H9 (cell line): ENCODE results near the gene SCP2. TPM values are rescaled to one million over a fixed set of nuclear protein-coding genes. Genes with fewer than 3 reads are reported as not detected.
A peak's percentile ranks its signal among the peaks of the same experiment; 100 is the strongest.

Experiments
- DNase-seq: peaks from one replicate; pipeline ENCODE4 v3.0.0-alpha.2; 2017
- H2AFZ ChIP-seq: one replicate; pipeline ENCODE4 v1.6.1; 2013; ENCODE audit warnings: mild to moderate bottlenecking, low read length, control low read depth, moderate library complexity
- H2AK5ac ChIP-seq: 2 replicates; pipeline ENCODE4 v1.6.1; 2013; ENCODE audit warnings: low read length, control low read depth, mixed read lengths; ENCODE audit not compliant: insufficient read length
- H2BK120ac ChIP-seq: one replicate; pipeline ENCODE4 v1.6.1; 2013; ENCODE audit warnings: low read depth, mild to moderate bottlenecking, low read length, control low read depth, inconsistent platforms; ENCODE audit not compliant: poor library complexity, severe bottlenecking
- H2BK12ac ChIP-seq: 2 replicates; pipeline ENCODE4 v1.6.1; 2013; ENCODE audit warnings: low read length, control low read depth, mixed read lengths, low read depth; ENCODE audit not compliant: insufficient read length
- H2BK15ac ChIP-seq: 2 replicates; pipeline ENCODE4 v1.6.1; 2013; ENCODE audit warnings: low read depth, low read length, control low read depth
- H2BK20ac ChIP-seq: one replicate; pipeline ENCODE4 v1.6.1; 2013; ENCODE audit warnings: low read depth, mild to moderate bottlenecking, low read length, control low read depth, inconsistent platforms; ENCODE audit not compliant: poor library complexity, severe bottlenecking
- H2BK5ac ChIP-seq: 2 replicates; pipeline ENCODE4 v1.6.1; 2013; ENCODE audit warnings: low read length, control low read depth, mixed read lengths; ENCODE audit not compliant: insufficient read length
- H3K14ac ChIP-seq: 2 replicates; pipeline ENCODE4 v1.6.1; 2013; ENCODE audit warnings: low read length, control low read depth; ENCODE audit not compliant: insufficient read depth
- H3K18ac ChIP-seq: 2 replicates; pipeline ENCODE4 v1.6.1; 2013; ENCODE audit warnings: low read depth, mild to moderate bottlenecking, mixed read lengths, low read length, control low read depth; ENCODE audit not compliant: insufficient read length
- H3K23ac ChIP-seq: 2 replicates; pipeline ENCODE4 v1.6.1; 2013; ENCODE audit warnings: low read length, control low read depth, mixed read lengths, low read depth; ENCODE audit not compliant: insufficient read length
- H3K23me2 ChIP-seq: 2 replicates; pipeline ENCODE4 v1.6.1; 2013; ENCODE audit warnings: low read depth, mild to moderate bottlenecking, mixed read lengths, low read length, control low read depth; ENCODE audit not compliant: insufficient read length, poor library complexity, severe bottlenecking
- H3K27ac ChIP-seq: 2 replicates; pipeline ENCODE4 v1.5.1; 2013; ENCODE audit warnings: low read length, control low read depth, mixed read lengths, low read depth; ENCODE audit not compliant: insufficient read length
- H3K27me3 ChIP-seq: 2 replicates; pipeline ENCODE4 v1.6.1; 2013; ENCODE audit warnings: low read length, control low read depth, inconsistent platforms; ENCODE audit not compliant: insufficient read depth
- H3K4ac ChIP-seq: 2 replicates; pipeline ENCODE4 v1.6.1; 2013; ENCODE audit warnings: low read depth, mild to moderate bottlenecking, control low read depth, inconsistent platforms, low read length, moderate library complexity
- H3K4me1 ChIP-seq: 2 replicates; pipeline ENCODE4 v1.6.1; 2013; ENCODE audit warnings: low read length, control low read depth, inconsistent platforms; ENCODE audit not compliant: insufficient read depth
- H3K4me2 ChIP-seq: 2 replicates; pipeline ENCODE4 v1.6.1; 2013; ENCODE audit warnings: low read length, control low read depth, mixed read lengths; ENCODE audit not compliant: insufficient read length, insufficient read depth
- H3K56ac ChIP-seq: 2 replicates; pipeline ENCODE4 v1.6.1; 2013; ENCODE audit warnings: low read depth, mild to moderate bottlenecking, mixed read lengths, low read length, control low read depth; ENCODE audit not compliant: insufficient read length
- H3K79me1 ChIP-seq: 2 replicates; pipeline ENCODE4 v1.6.1; 2013; ENCODE audit warnings: low read depth, mild to moderate bottlenecking, moderate library complexity, low read length, control low read depth, inconsistent platforms; ENCODE audit not compliant: insufficient read depth, poor library complexity, severe bottlenecking
- H3K79me2 ChIP-seq: 2 replicates; pipeline ENCODE4 v1.6.1; 2013; ENCODE audit warnings: low read length, control low read depth, inconsistent platforms; ENCODE audit not compliant: insufficient read depth
- H3K9ac ChIP-seq: 2 replicates; pipeline ENCODE4 v1.6.1; 2013; ENCODE audit warnings: low read length, control low read depth, mixed read lengths; ENCODE audit not compliant: insufficient read length; ENCODE audit errors: extremely low read depth
- H3K9me3 ChIP-seq: one replicate; pipeline ENCODE4 v1.6.1; 2013; ENCODE audit warnings: low read depth, low read length, inconsistent platforms; ENCODE audit not compliant: control insufficient read depth
- H3T11ph ChIP-seq: one replicate; pipeline ENCODE4 v1.6.1; 2013; ENCODE audit warnings: mild to moderate bottlenecking, low read length, control low read depth, inconsistent platforms
- H4K20me1 ChIP-seq: one replicate; pipeline ENCODE4 v1.6.1; 2013; ENCODE audit not compliant: control insufficient read depth, insufficient read length, insufficient read depth
- H4K5ac ChIP-seq: 2 replicates; pipeline ENCODE4 v1.6.1; 2013; ENCODE audit warnings: low read depth, mild to moderate bottlenecking, mixed read lengths, low read length, control low read depth; ENCODE audit not compliant: insufficient read length
- H4K8ac ChIP-seq: replicated peaks from 2 replicates; pipeline ENCODE4 v1.6.1; 2013; ENCODE audit warnings: low read length, control low read depth, mixed read lengths, low read depth; ENCODE audit not compliant: insufficient read length
- H4K91ac ChIP-seq: 2 replicates; pipeline ENCODE4 v1.6.1; 2013; ENCODE audit warnings: low read depth, mild to moderate bottlenecking, moderate library complexity, mixed read lengths, low read length, control low read depth; ENCODE audit not compliant: insufficient read length
- H3K27ac Mint-ChIP-seq, 3 experiments: 2 replicates in 2 of 3; 3 replicates in 1 of 3; pipeline ENCODE4 v1.8.0; 2020 to 2021; ENCODE audit warnings: mixed read lengths in 3 of 3, mild to moderate bottlenecking in 1 of 3, moderate library complexity in 1 of 3
- H3K27me3 Mint-ChIP-seq: 2 replicates; pipeline ENCODE4 v1.8.0; 2021; ENCODE audit warnings: low read depth, mild to moderate bottlenecking, moderate library complexity, mixed read lengths
- H3K36me3 Mint-ChIP-seq, 3 experiments: 2 replicates in 2 of 3; 3 replicates in 1 of 3; pipeline ENCODE4 v1.8.0; 2020 to 2021; ENCODE audit warnings: low read depth in 3 of 3, mixed read lengths in 3 of 3; ENCODE audit not compliant: insufficient read depth in 1 of 3
- H3K4me1 Mint-ChIP-seq, 2 experiments: 2 replicates each; pipeline ENCODE4 v1.8.0; 2020; ENCODE audit warnings: mixed read lengths in 2 of 2
- H3K4me3 Mint-ChIP-seq, 2 experiments: 2 replicates in 1 of 2; 3 replicates in 1 of 2; pipeline ENCODE4 v1.8.0; 2020 to 2021; ENCODE audit warnings: mild to moderate bottlenecking in 2 of 2, mixed read lengths in 2 of 2, moderate library complexity in 1 of 2
- H3K9me3 Mint-ChIP-seq, 2 experiments: 2 replicates in 1 of 2; 3 replicates in 1 of 2; pipeline ENCODE4 v1.8.0; 2020; ENCODE audit warnings: mild to moderate bottlenecking in 2 of 2, mixed read lengths in 2 of 2, moderate library complexity in 1 of 2
- WGBS: extraction: QIAGEN DNeasy Blood & Tissue Kit; methylation state at CpG from one replicate; pipeline ENCODE4 v1.1.7; 2013; ENCODE audit warnings: missing lambda C conversion rate, low lambda C conversion rate, mixed read lengths; ENCODE audit not compliant: insufficient read length; ENCODE audit errors: extremely low coverage; 5-methylcytosine and 5-hydroxymethylcytosine counted together
- total RNA-seq: library from RNA; stranded (reverse); gene quantifications from 2 replicates; pipeline ENCODE4 v1.2.1, GENCODE V29; 2021
- TF ChIP-seq, protein P1 (sequence below): fragments of 200-600 bp; sonication (generic); conservative IDR thresholded peaks from 3 replicates; pipeline ENCODE4 v1.8.0; 2021; ENCODE audit warnings: antibody characterized with exemption, mild to moderate bottlenecking

Gene SCP2
- total RNA-seq, 1 experiment from 2014 or later: 48.8 TPM

DNA sequence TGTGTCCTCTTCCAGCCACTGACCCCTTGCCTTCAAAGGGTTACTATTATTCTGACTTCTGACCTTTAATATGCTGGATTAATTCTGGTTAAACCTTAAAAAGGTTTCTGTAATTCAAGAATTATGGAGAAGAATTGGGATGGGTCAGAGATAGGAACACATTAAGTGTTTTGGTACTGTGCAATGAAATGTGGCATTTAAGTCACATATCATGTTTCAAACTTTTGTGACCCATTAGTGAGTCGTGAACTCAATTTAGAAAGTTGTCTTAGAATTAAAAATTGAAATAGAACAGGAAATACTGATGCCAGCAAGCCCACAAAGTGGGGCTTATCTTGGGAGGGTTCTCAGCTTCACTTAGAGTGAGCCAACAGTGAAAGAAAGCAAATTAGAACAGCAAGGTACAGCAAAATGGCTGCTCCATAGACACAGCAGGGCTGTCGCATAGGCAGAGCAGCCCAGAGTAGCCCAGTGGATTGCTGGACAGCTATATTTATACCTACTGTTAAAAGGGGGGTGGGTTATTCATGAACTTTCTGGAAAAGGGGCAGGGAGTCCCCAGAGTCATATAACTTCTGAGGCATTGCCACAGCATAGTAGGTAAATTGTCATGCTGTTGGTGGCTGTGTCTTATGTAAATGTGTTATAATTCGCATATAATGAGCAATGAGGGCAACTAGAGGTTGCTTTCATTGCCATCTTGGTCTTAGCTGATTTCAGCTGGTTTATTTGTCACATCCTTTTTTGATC, 10.5 kb downstream of the SCP2 start:
- TF ChIP-seq, protein P1, sequence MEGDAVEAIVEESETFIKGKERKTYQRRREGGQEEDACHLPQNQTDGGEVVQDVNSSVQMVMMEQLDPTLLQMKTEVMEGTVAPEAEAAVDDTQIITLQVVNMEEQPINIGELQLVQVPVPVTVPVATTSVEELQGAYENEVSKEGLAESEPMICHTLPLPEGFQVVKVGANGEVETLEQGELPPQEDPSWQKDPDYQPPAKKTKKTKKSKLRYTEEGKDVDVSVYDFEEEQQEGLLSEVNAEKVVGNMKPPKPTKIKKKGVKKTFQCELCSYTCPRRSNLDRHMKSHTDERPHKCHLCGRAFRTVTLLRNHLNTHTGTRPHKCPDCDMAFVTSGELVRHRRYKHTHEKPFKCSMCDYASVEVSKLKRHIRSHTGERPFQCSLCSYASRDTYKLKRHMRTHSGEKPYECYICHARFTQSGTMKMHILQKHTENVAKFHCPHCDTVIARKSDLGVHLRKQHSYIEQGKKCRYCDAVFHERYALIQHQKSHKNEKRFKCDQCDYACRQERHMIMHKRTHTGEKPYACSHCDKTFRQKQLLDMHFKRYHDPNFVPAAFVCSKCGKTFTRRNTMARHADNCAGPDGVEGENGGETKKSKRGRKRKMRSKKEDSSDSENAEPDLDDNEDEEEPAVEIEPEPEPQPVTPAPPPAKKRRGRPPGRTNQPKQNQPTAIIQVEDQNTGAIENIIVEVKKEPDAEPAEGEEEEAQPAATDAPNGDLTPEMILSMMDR: no peak
- H4K91ac ChIP-seq: no peak overlapping the region

More for the DNA sequence above, 10.5 kb downstream of the SCP2 start:
- Histone ChIP-seq H2AK5ac (no peak overlapping the region), H4K20me1 (no peaks in the 10 kb centered on the region), H3K79me2 (no peaks in the 10 kb centered on the region), H3K14ac (no peak overlapping the region), H3T11ph (no peak overlapping the region), H2BK12ac (no peak overlapping the region), H3K27me3 (no peaks in the 10 kb centered on the region), H3K56ac (no peak overlapping the region), H3K23ac (no peak overlapping the region), H2BK120ac (no peak overlapping the region), H3K4me1 (no peaks in the 10 kb centered on the region), H3K27ac (no peak overlapping the region), H3K18ac (no peak overlapping the region), H3K9me3 (no peaks in the 10 kb centered on the region), H4K5ac (no peak overlapping the region), H3K4me2 (no peak overlapping the region), H3K9ac (no peak overlapping the region), H2BK20ac (no peak overlapping the region), H2AFZ (no peak overlapping the region), H2BK5ac (no peak overlapping the region), H2BK15ac (no peak overlapping the region), H3K23me2 (no peaks in the 10 kb centered on the region), H3K4ac (no peak overlapping the region), H3K79me1 (no peaks in the 10 kb centered on the region), H4K8ac (no peak overlapping the region)
- no peak for DNase-seq
- Mint-ChIP-seq H3K36me3 (no peaks in the 10 kb centered on the region), H3K4me3 (no peak overlapping the region), H3K9me3 (no peaks in the 10 kb centered on the region), H3K27ac (peak overlapping the region in 1 of 3 experiments; percentile 52; a peak in 1 of 7 replicates), H3K4me1 (0 out of 4 replicates have a peak, but pooled peaks cover 0 to 3% of the 10 kb centered on the region in 2 experiments), H3K27me3 (no peaks in the 10 kb centered on the region; the same call in none of the 2 replicates)
- WGBS: no CpG with 5 or more reads among the region's 3 CpGs
